GM13976 (cell line): ENCODE measurements around the gene NEAT1.
A peak's percentile ranks its signal among the peaks of the same experiment; 100 is the strongest.

ENCODE experiments used
- DNase-seq: peaks from one replicate; pipeline ENCODE4 v3.0.0; 2012; ENCODE audit warnings: low spot score
- in situ Hi-C: fragments of 300-500 bp; cut with MboI; formaldehyde crosslinking; loops from one replicate; pipeline ENCODE4 v1.12.0; 2022; ENCODE audit warnings: low sequenced_read_pairs, mixed read lengths, inconsistent platforms; ENCODE audit not compliant: unreplicated experiment
- TF ChIP-seq, protein P1 (sequence below): IDR thresholded peaks from 2 replicates; pipeline ENCODE4 v1.5.1; 2012; ENCODE audit warnings: borderline replicate concordance, mild to moderate bottlenecking; ENCODE audit not compliant: insufficient read depth; ENCODE audit errors: extremely low read depth, missing control alignments, control extremely low read depth

Gene NEAT1

GRCh38 chr11:65415499-65416340 lies 6.9 kb upstream of the NEAT1 start:
- DNase-seq, result peak; percentile 26
- in situ Hi-C loops, result no loop called here
- TF ChIP-seq, protein P1, sequence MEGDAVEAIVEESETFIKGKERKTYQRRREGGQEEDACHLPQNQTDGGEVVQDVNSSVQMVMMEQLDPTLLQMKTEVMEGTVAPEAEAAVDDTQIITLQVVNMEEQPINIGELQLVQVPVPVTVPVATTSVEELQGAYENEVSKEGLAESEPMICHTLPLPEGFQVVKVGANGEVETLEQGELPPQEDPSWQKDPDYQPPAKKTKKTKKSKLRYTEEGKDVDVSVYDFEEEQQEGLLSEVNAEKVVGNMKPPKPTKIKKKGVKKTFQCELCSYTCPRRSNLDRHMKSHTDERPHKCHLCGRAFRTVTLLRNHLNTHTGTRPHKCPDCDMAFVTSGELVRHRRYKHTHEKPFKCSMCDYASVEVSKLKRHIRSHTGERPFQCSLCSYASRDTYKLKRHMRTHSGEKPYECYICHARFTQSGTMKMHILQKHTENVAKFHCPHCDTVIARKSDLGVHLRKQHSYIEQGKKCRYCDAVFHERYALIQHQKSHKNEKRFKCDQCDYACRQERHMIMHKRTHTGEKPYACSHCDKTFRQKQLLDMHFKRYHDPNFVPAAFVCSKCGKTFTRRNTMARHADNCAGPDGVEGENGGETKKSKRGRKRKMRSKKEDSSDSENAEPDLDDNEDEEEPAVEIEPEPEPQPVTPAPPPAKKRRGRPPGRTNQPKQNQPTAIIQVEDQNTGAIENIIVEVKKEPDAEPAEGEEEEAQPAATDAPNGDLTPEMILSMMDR, result no peak

DNA sequence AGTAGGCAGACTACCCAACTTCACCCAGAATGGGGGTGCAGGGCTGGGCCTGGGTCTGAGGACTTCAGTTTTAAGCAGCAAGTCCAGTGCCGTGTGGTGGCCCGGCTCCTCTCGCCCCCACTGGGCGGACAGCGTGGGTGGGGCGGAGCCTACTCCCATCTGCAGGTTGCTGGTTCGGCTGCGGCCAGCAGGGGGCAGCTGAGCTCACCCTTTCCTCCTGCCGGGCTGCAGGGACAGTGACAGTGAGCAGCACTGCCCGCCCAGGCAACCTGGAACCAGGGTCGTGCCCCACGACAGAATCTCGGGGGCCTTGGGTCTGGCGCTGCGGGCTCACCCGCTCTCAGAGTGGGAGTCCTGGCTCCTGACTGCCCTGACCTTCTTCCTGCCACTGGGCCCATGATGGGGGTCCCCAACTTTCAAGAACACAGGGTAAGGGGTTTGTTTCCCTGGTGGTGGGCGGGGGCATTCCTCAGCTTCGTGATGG lies 6.2 kb upstream of the NEAT1 start:
- peak; percentile 93 for DNase-seq
- in situ Hi-C loops, result no loop called here
- TF ChIP-seq, protein P1, result peak; percentile 95

GRCh38 chr11:65416841-65417701 lies 5.5 kb upstream of the NEAT1 start:
- TF ChIP-seq, protein P1, result no peak
- in situ Hi-C loops, result no loop called here
- peak; percentile 60 for DNase-seq

- in situ Hi-C loops, result no loop called here
- TF ChIP-seq, protein P1, result no peak
- DNase-seq, result peak; percentile 57
These were observed 4.7 kb upstream of the NEAT1 start for GRCh38 chr11:65417702-65418430.

DNA sequence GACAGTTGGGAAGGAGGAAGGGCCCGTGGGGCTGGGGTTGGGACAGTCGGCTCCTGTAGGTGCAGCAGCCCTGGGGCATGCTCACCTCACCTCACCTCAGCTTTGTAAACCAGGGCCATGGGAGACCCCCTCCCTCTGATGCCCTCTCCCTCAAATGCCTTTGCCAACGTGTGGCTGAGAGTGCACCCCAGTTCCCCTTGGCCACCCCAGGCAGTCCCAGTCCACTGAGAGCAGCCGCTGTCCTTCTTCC lies 4.2 kb upstream of the NEAT1 start:
- no peak for DNase-seq
- TF ChIP-seq, protein P1, result no peak
- in situ Hi-C loops, result no loop called here
